Measurements from ENCODE around the gene IFT88. TPM values are rescaled to one million over a fixed set of nuclear protein-coding genes. Genes with fewer than 3 reads are reported as not detected.

IFT88 gene
- 3.5 TPM for polyA plus RNA-seq (2013, experiment 1 of 2)
- 3.2 TPM for polyA plus RNA-seq (2013, experiment 2 of 2)

- Histone ChIP-seq H3K23ac (ENCODE audit: low read length) (peak within 1 kb of the TSS; percentile 94), H2BK120ac (ENCODE audit: low read depth, low read length) (no peak within 1 kb of the TSS), H3K4me1 (ENCODE audit: control insufficient read depth, low read depth, low read length) (no peaks in the 10 kb centered on the region), H3K9ac (ENCODE audit: low read length) (peak within 1 kb of the TSS; percentile 96), H3K56ac (ENCODE audit: low read length) (peak within 1 kb of the TSS; percentile 98), H3K4me2 (ENCODE audit: low read length) (peak within 1 kb of the TSS; percentile 95), H3K79me2 (ENCODE audit: control insufficient read depth, insufficient read depth, low read length) (no peaks in the 10 kb centered on the region), H3K79me1 (ENCODE audit: low read length) (no peaks in the 10 kb centered on the region), H4K8ac (ENCODE audit: low read depth, low read length) (no peak within 1 kb of the TSS), H2BK5ac (ENCODE audit: low read length) (peak within 1 kb of the TSS; percentile 90), H2AK5ac (ENCODE audit: low read length) (no peak within 1 kb of the TSS), H3K4me3 (ENCODE audit: low read length) (peak within 1 kb of the TSS; percentile 88), H3K4ac (ENCODE audit: low read depth, low read length) (peak within 1 kb of the TSS; percentile 96), H3K27ac (ENCODE audit: low read depth, low read length) (peak within 1 kb of the TSS; percentile 94), H3K27me3 (ENCODE audit: insufficient read depth, low read length, poor library complexity) (no peaks in the 10 kb centered on the region), H2BK15ac (replicated peaks; ENCODE audit: low read depth) (no peak within 1 kb of the TSS), H4K5ac (ENCODE audit: low read length) (peak within 1 kb of the TSS; percentile 87), H3K18ac (ENCODE audit: low read length) (peak within 1 kb of the TSS; percentile 95), H3K36me3 (ENCODE audit: control insufficient read depth, insufficient read depth, low read length) (no peaks in the 10 kb centered on the region)
- no CpG with 5 or more reads among the region's 74 CpGs for WGBS (ENCODE audit: extremely low coverage, insufficient coverage, low lambda C conversion rate)
- DNase-seq: peak; percentile 94
Observed at GRCh38 chr13:20566898-20567874, at the start of gene IFT88. TSS of gene IFT88 (plus strand) at chr13:20567157. CDS start at chr13:20574386, 7,229 bp downstream.

DNA sequence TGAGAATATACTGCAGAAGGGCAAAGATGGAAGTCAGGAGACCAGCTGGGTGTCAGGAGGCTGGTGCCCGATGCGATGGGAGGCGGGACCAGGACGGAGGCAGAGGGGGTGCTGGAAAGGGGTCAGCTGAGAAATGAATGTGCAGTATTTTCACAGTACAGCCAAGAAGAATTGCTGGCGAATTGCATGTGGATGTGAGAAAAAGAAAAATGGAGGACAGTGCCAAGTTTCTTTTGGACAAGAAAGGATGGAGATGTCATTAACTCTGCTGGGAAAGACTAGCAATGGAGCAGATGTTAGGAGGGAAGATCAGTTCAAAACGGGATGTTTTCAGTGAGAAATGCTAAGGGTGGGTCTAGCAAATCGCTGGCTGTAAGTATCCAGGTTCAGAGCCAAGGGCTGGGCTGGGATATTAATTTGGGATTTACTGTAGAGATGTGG, 48.3 kb upstream of the IFT88 start:
- WGBS (ENCODE audit: extremely low coverage, insufficient coverage, low lambda C conversion rate): no CpG with 5 or more reads among the region's 7 CpGs
- DNase-seq: no peak
- H3K18ac ChIP-seq (ENCODE audit: low read length): no peak overlapping the region
- no peak overlapping the region for H2BK15ac ChIP-seq (replicated peaks; ENCODE audit: low read depth)
- H4K8ac ChIP-seq (ENCODE audit: low read depth, low read length): no peak overlapping the region
- no peak overlapping the region for H2BK5ac ChIP-seq (ENCODE audit: low read length)
- no peak overlapping the region for H3K4ac ChIP-seq (ENCODE audit: low read depth, low read length)
- H2BK120ac ChIP-seq (ENCODE audit: low read depth, low read length): no peak overlapping the region
- no peaks in the 10 kb centered on the region for H3K27me3 ChIP-seq (ENCODE audit: insufficient read depth, low read length, poor library complexity)
- H3K4me3 ChIP-seq (ENCODE audit: low read length): no peak overlapping the region
- no peak overlapping the region for H4K5ac ChIP-seq (ENCODE audit: low read length)
- H2AK5ac ChIP-seq (ENCODE audit: low read length): no peak overlapping the region
- no peak overlapping the region for H3K4me2 ChIP-seq (ENCODE audit: low read length)
- no peaks in the 10 kb centered on the region for H3K79me2 ChIP-seq (ENCODE audit: control insufficient read depth, insufficient read depth, low read length)
- no peaks in the 10 kb centered on the region for H3K79me1 ChIP-seq (ENCODE audit: low read length)
- no peak overlapping the region for H3K27ac ChIP-seq (ENCODE audit: low read depth, low read length)
- no peak overlapping the region for H3K56ac ChIP-seq (ENCODE audit: low read length)
- H3K4me1 ChIP-seq (ENCODE audit: control insufficient read depth, low read depth, low read length): no peaks in the 10 kb centered on the region
- H3K23ac ChIP-seq (ENCODE audit: low read length): no peak overlapping the region
- H3K9ac ChIP-seq (ENCODE audit: low read length): no peak overlapping the region
- H3K36me3 ChIP-seq (ENCODE audit: control insufficient read depth, insufficient read depth, low read length): no peaks in the 10 kb centered on the region

DNA sequence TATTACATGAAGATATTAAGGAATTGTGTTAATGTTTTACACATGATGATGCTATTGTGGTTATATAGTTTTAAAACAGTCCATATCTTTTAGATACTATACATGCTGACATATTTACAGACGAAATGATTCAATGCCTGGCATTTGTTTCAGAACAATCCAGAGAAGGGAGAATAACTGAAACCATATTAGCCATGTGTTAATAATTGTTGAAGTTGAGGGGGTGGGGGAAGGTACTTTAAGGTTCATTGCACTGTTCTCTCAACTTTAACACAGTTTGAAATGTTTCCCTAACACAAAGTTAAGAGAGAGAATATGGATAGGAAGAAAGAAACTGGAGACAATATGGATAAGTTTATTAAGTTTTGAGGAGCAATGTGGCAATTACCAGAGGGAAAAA, 47.1 kb upstream of the IFT88 start:
- no peak overlapping the region for H3K4me2 ChIP-seq (ENCODE audit: low read length)
- H3K27ac ChIP-seq (ENCODE audit: low read depth, low read length): no peak overlapping the region

GRCh38 chr13:20521364-20522115, 45.4 kb upstream of the IFT88 start:
- no peak overlapping the region for H2BK5ac ChIP-seq (ENCODE audit: low read length)
- no peak overlapping the region for H3K9ac ChIP-seq (ENCODE audit: low read length)
- no peaks in the 10 kb centered on the region for H3K36me3 ChIP-seq (ENCODE audit: control insufficient read depth, insufficient read depth, low read length)
- no peak overlapping the region for H4K8ac ChIP-seq (ENCODE audit: low read depth, low read length)
- no CpG with 5 or more reads among the region's 5 CpGs for WGBS (ENCODE audit: extremely low coverage, insufficient coverage, low lambda C conversion rate)
- no peak overlapping the region for H2BK15ac ChIP-seq (replicated peaks; ENCODE audit: low read depth)
- no peak overlapping the region for H4K5ac ChIP-seq (ENCODE audit: low read length)
- H3K56ac ChIP-seq (ENCODE audit: low read length): no peak overlapping the region
- H3K79me1 ChIP-seq (ENCODE audit: low read length): no peaks in the 10 kb centered on the region
- H3K27ac ChIP-seq (ENCODE audit: low read depth, low read length): no peak overlapping the region
- no peak overlapping the region for H2BK120ac ChIP-seq (ENCODE audit: low read depth, low read length)
- no peaks in the 10 kb centered on the region for H3K79me2 ChIP-seq (ENCODE audit: control insufficient read depth, insufficient read depth, low read length)
- no peak for DNase-seq
- H3K4ac ChIP-seq (ENCODE audit: low read depth, low read length): no peak overlapping the region
- no peaks in the 10 kb centered on the region for H3K4me1 ChIP-seq (ENCODE audit: control insufficient read depth, low read depth, low read length)
- H3K23ac ChIP-seq (ENCODE audit: low read length): no peak overlapping the region
- H3K18ac ChIP-seq (ENCODE audit: low read length): no peak overlapping the region
- no peak overlapping the region for H2AK5ac ChIP-seq (ENCODE audit: low read length)
- H3K4me2 ChIP-seq (ENCODE audit: low read length): no peak overlapping the region
- no peak overlapping the region for H3K4me3 ChIP-seq (ENCODE audit: low read length)
- H3K27me3 ChIP-seq (ENCODE audit: insufficient read depth, low read length, poor library complexity): no peaks in the 10 kb centered on the region

More for the DNA sequence above, 47.1 kb upstream of the IFT88 start:
- no peak for DNase-seq
- Histone ChIP-seq H3K4me1 (ENCODE audit: control insufficient read depth, low read depth, low read length) (no peaks in the 10 kb centered on the region), H3K4ac (ENCODE audit: low read depth, low read length) (no peak overlapping the region), H3K18ac (ENCODE audit: low read length) (no peak overlapping the region), H2BK120ac (ENCODE audit: low read depth, low read length) (no peak overlapping the region), H3K56ac (ENCODE audit: low read length) (no peak overlapping the region), H2AK5ac (ENCODE audit: low read length) (no peak overlapping the region), H3K4me3 (ENCODE audit: low read length) (no peak overlapping the region), H4K5ac (ENCODE audit: low read length) (no peak overlapping the region), H3K79me1 (ENCODE audit: low read length) (no peaks in the 10 kb centered on the region), H2BK5ac (ENCODE audit: low read length) (no peak overlapping the region), H2BK15ac (replicated peaks; ENCODE audit: low read depth) (no peak overlapping the region), H4K8ac (ENCODE audit: low read depth, low read length) (no peak overlapping the region), H3K9ac (ENCODE audit: low read length) (no peak overlapping the region), H3K36me3 (ENCODE audit: control insufficient read depth, insufficient read depth, low read length) (no peaks in the 10 kb centered on the region), H3K23ac (ENCODE audit: low read length) (no peak overlapping the region), H3K27me3 (ENCODE audit: insufficient read depth, low read length, poor library complexity) (no peaks in the 10 kb centered on the region), H3K79me2 (ENCODE audit: control insufficient read depth, insufficient read depth, low read length) (no peaks in the 10 kb centered on the region)
- WGBS (ENCODE audit: extremely low coverage, insufficient coverage, low lambda C conversion rate): no CpG with 5 or more reads among the region's 1 CpG

GRCh38 chr13:20525144-20525600, 41.8 kb upstream of the IFT88 start:
- Histone ChIP-seq H3K4me3 (ENCODE audit: low read length) (peak overlapping the region; percentile 23), H3K36me3 (ENCODE audit: control insufficient read depth, insufficient read depth, low read length) (no peaks in the 10 kb centered on the region), H3K23ac (ENCODE audit: low read length) (no peak overlapping the region), H4K8ac (ENCODE audit: low read depth, low read length) (no peak overlapping the region), H2BK5ac (ENCODE audit: low read length) (no peak overlapping the region), H3K79me1 (ENCODE audit: low read length) (no peaks in the 10 kb centered on the region), H3K27me3 (ENCODE audit: insufficient read depth, low read length, poor library complexity) (no peaks in the 10 kb centered on the region), H3K56ac (ENCODE audit: low read length) (peak overlapping the region; percentile 83), H3K18ac (ENCODE audit: low read length) (no peak overlapping the region), H2BK120ac (ENCODE audit: low read depth, low read length) (no peak overlapping the region), H3K9ac (ENCODE audit: low read length) (peak overlapping the region; percentile 56), H2AK5ac (ENCODE audit: low read length) (no peak overlapping the region), H3K27ac (ENCODE audit: low read depth, low read length) (no peak overlapping the region), H3K4me1 (ENCODE audit: control insufficient read depth, low read depth, low read length) (no peaks in the 10 kb centered on the region), H4K5ac (ENCODE audit: low read length) (no peak overlapping the region), H3K4me2 (ENCODE audit: low read length) (peak overlapping the region; percentile 60), H3K4ac (ENCODE audit: low read depth, low read length) (no peak overlapping the region), H3K79me2 (ENCODE audit: control insufficient read depth, insufficient read depth, low read length) (no peaks in the 10 kb centered on the region), H2BK15ac (replicated peaks; ENCODE audit: low read depth) (no peak overlapping the region)
- WGBS (ENCODE audit: extremely low coverage, insufficient coverage, low lambda C conversion rate): no CpG with 5 or more reads among the region's 37 CpGs
- DNase-seq: peak; percentile 23
